Measurements from ENCODE around the gene MYCL. TPM values are rescaled to one million over a fixed set of nuclear protein-coding genes. Genes with fewer than 3 reads are reported as not detected.

The MYCL gene
- total RNA-seq, 2 experiments from 2014 or later: 0.11 to 0.16 TPM

- Mint-ChIP-seq H3K4me1 (peaks cover 17% of the 10 kb centered on the region), H3K4me3 (no peak overlapping the region), H3K9me3 (ENCODE audit: low read depth) (no peaks in the 10 kb centered on the region), H3K27ac (no peak overlapping the region), H3K27me3 (no peaks in the 10 kb centered on the region), H3K36me3 (ENCODE audit: low read depth) (peaks cover 23% of the 10 kb centered on the region)
- ATAC-seq (no peak), DNase-seq (no peak)
- ChIA-PET CTCF (interaction anchor here (0.8 kb wide), 1 partner anchor 10 kb away, joined by 3 read pairs; no protein-coding TSS in a partner anchor), POLR2A (interaction anchor here (0.6 kb wide), 1 partner anchor 9 kb away, joined by 6 read pairs; no protein-coding TSS in a partner anchor)
- intact Hi-C loops (cut with DNase I, micrococcal nuclease): no loop called here
These were observed 41.6 kb downstream of the MYCL start for GRCh38 chr1:39859859-39860812.

- intact Hi-C loops (cut with DNase I, micrococcal nuclease): no loop called here
- no peak for DNase-seq
- Mint-ChIP-seq H3K27ac (no peak overlapping the region), H3K36me3 (ENCODE audit: low read depth) (peaks cover 27% of the 10 kb centered on the region), H3K4me3 (no peak overlapping the region), H3K9me3 (ENCODE audit: low read depth) (no peaks in the 10 kb centered on the region), H3K4me1 (peaks cover 20% of the 10 kb centered on the region), H3K27me3 (no peaks in the 10 kb centered on the region)
- ChIA-PET CTCF (no interaction called here), POLR2A (no interaction called here)
- no peak for ATAC-seq
These were observed 43.4 kb downstream of the MYCL start for GRCh38 chr1:39858315-39858714.

- POLR2A ChIA-PET: no interaction called here
- intact Hi-C loops (cut with DNase I, micrococcal nuclease): no loop called here
These were observed 44.4 kb downstream of the MYCL start for GRCh38 chr1:39857126-39857878.

GRCh38 chr1:39854738-39855137, 47.0 kb downstream of the MYCL start:
- DNase-seq (peak; percentile 52), ATAC-seq (peak; percentile 79)
- Mint-ChIP-seq H3K4me1 (peaks cover 21% of the 10 kb centered on the region), H3K36me3 (ENCODE audit: low read depth) (peaks cover 27% of the 10 kb centered on the region), H3K4me3 (no peak overlapping the region), H3K27me3 (no peaks in the 10 kb centered on the region), H3K9me3 (ENCODE audit: low read depth) (no peaks in the 10 kb centered on the region), H3K27ac (no peak overlapping the region)
- ChIA-PET CTCF (interaction anchor here (0.6 to 1.3 kb wide), 5 partner anchors 8 to 41 kb away, joined by 3 to 4 read pairs (median 3); no protein-coding TSS in a partner anchor), POLR2A (no interaction called here)
- intact Hi-C loops (cut with DNase I, micrococcal nuclease): no loop called here

More at GRCh38 chr1:39857126-39857878, 44.4 kb downstream of the MYCL start:
- Mint-ChIP-seq H3K27ac (no peak overlapping the region), H3K27me3 (no peaks in the 10 kb centered on the region), H3K36me3 (ENCODE audit: low read depth) (peaks cover 29% of the 10 kb centered on the region), H3K9me3 (ENCODE audit: low read depth) (no peaks in the 10 kb centered on the region), H3K4me1 (peaks cover 20% of the 10 kb centered on the region), H3K4me3 (no peak overlapping the region)
- CTCF ChIA-PET: interaction anchor here (0.7 to 0.9 kb wide), 2 partner anchors 24 to 202 kb away, joined by 3 read pairs; no protein-coding TSS in a partner anchor
- DNase-seq: no peak
- ATAC-seq: no peak

- POLR2A ChIA-PET: no interaction called here
- ATAC-seq: peak; percentile 80
- Mint-ChIP-seq H3K36me3 (ENCODE audit: low read depth) (peaks cover 27% of the 10 kb centered on the region), H3K4me3 (no peak overlapping the region), H3K4me1 (peaks cover 21% of the 10 kb centered on the region), H3K27ac (no peak overlapping the region), H3K27me3 (no peaks in the 10 kb centered on the region), H3K9me3 (ENCODE audit: low read depth) (no peaks in the 10 kb centered on the region)
- intact Hi-C loops (cut with DNase I, micrococcal nuclease): no loop called here
- DNase-seq: no peak
- CTCF ChIA-PET: interaction anchor here (0.6 to 1.3 kb wide), 5 partner anchors 8 to 42 kb away, joined by 3 to 4 read pairs (median 3); no protein-coding TSS in a partner anchor
These were observed 47.4 kb downstream of the MYCL start for GRCh38 chr1:39854314-39854713.

- no peak for DNase-seq
- ATAC-seq: no peak
- no peak overlapping the region for H3K27ac Mint-ChIP-seq
These were observed 48.8 kb downstream of the MYCL start for GRCh38 chr1:39852876-39853275.

GRCh38 chr1:39852214-39852791, 49.4 kb downstream of the MYCL start:
- DNase-seq (no peak), ATAC-seq (no peak)
- H3K4me1 Mint-ChIP-seq: peaks cover 21% of the 10 kb centered on the region
- POLR2A ChIA-PET: no interaction called here
- peaks cover 33% of the 10 kb centered on the region for H3K36me3 Mint-ChIP-seq (ENCODE audit: low read depth)
- intact Hi-C loops (cut with DNase I, micrococcal nuclease): no loop called here
- no peaks in the 10 kb centered on the region for H3K27me3 Mint-ChIP-seq
- no peak overlapping the region for H3K27ac Mint-ChIP-seq
- CTCF ChIA-PET: interaction anchor here (0.5 to 1.1 kb wide), 2 partner anchors 50 to 372 kb away, joined by 3 read pairs; partner anchors contain the start of gene MYCL
- no peak overlapping the region for H3K4me3 Mint-ChIP-seq
- no peaks in the 10 kb centered on the region for H3K9me3 Mint-ChIP-seq (ENCODE audit: low read depth)

More at GRCh38 chr1:39852876-39853275, 48.8 kb downstream of the MYCL start:
- Mint-ChIP-seq H3K9me3 (ENCODE audit: low read depth) (no peaks in the 10 kb centered on the region), H3K4me1 (peaks cover 21% of the 10 kb centered on the region), H3K27me3 (no peaks in the 10 kb centered on the region), H3K36me3 (ENCODE audit: low read depth) (peaks cover 29% of the 10 kb centered on the region), H3K4me3 (no peak overlapping the region)
- ChIA-PET POLR2A (no interaction called here), CTCF (interaction anchor here (0.5 to 1.1 kb wide), 2 partner anchors 49 to 371 kb away, joined by 3 read pairs; partner anchors contain the start of gene MYCL)
- intact Hi-C loops (cut with DNase I, micrococcal nuclease): no loop called here

GRCh38 chr1:39850606-39851216, 51.0 kb downstream of the MYCL start:
- H3K27ac Mint-ChIP-seq: no peak overlapping the region
- H3K4me3 Mint-ChIP-seq: no peak overlapping the region
- no peaks in the 10 kb centered on the region for H3K27me3 Mint-ChIP-seq

GRCh38 chr1:39849203-39849602, 52.5 kb downstream of the MYCL start:
- intact Hi-C loops (cut with DNase I, micrococcal nuclease): loop anchor here in 1 of 2 experiments (5.0 kb wide), 1 partner anchor 33 kb away; the partner anchor contains the start of gene TRIT1
- CTCF ChIA-PET: no interaction called here
- H3K36me3 Mint-ChIP-seq (ENCODE audit: low read depth): peaks cover 34% of the 10 kb centered on the region
- no peak for ATAC-seq
- POLR2A ChIA-PET: no interaction called here
- H3K27me3 Mint-ChIP-seq: no peaks in the 10 kb centered on the region
- H3K4me3 Mint-ChIP-seq: no peak overlapping the region
- no peaks in the 10 kb centered on the region for H3K9me3 Mint-ChIP-seq (ENCODE audit: low read depth)
- H3K27ac Mint-ChIP-seq: no peak overlapping the region
- no peak for DNase-seq
- H3K4me1 Mint-ChIP-seq: peaks cover 31% of the 10 kb centered on the region

More at GRCh38 chr1:39850606-39851216, 51.0 kb downstream of the MYCL start:
- H3K36me3 Mint-ChIP-seq (ENCODE audit: low read depth): peaks cover 35% of the 10 kb centered on the region
- no peaks in the 10 kb centered on the region for H3K9me3 Mint-ChIP-seq (ENCODE audit: low read depth)
- CTCF ChIA-PET: interaction anchor here (0.7 to 1.5 kb wide), 4 partner anchors 9 to 447 kb away, joined by 3 read pairs; no protein-coding TSS in a partner anchor
- ATAC-seq: no peak
- POLR2A ChIA-PET: no interaction called here
- H3K4me1 Mint-ChIP-seq: peaks cover 31% of the 10 kb centered on the region
- intact Hi-C loops (cut with DNase I, micrococcal nuclease): no loop called here
- no peak for DNase-seq

- H3K36me3 Mint-ChIP-seq (ENCODE audit: low read depth): peaks cover 38% of the 10 kb centered on the region
- H3K9me3 Mint-ChIP-seq (ENCODE audit: low read depth): no peaks in the 10 kb centered on the region
- H3K4me3 Mint-ChIP-seq: no peak overlapping the region
- no peaks in the 10 kb centered on the region for H3K27me3 Mint-ChIP-seq
- H3K27ac Mint-ChIP-seq: no peak overlapping the region
- peaks cover 43% of the 10 kb centered on the region for H3K4me1 Mint-ChIP-seq
- intact Hi-C loops (cut with DNase I, micrococcal nuclease): loop anchor here in 1 of 2 experiments (5.0 kb wide), 1 partner anchor 34 kb away; the partner anchor contains the start of gene TRIT1
- CTCF ChIA-PET: no interaction called here
- POLR2A ChIA-PET: no interaction called here
- ATAC-seq (no peak), DNase-seq (no peak)
These were observed 53.8 kb downstream of the MYCL start for GRCh38 chr1:39847940-39848339.

Data from activated CD4-positive, alpha-beta T cell treated with anti-CD3 and anti-CD28 coated beads for 36 hours (primary cell).